AG10803 (cell line): ENCODE measurements around the gene RNF213.

ENCODE experiments used
- DNase-seq: peaks from one replicate; pipeline ENCODE4 v3.0.0; 2010; ENCODE audit warnings: low read depth
- H3K4me3 ChIP-seq: 2 replicates; pipeline ENCODE4 v1.5.1; 2011; ENCODE audit warnings: mild to moderate bottlenecking, low read length, control low read depth
- TF ChIP-seq, protein P1 (sequence below): conservative IDR thresholded peaks from 2 replicates; pipeline ENCODE4 v1.5.1; 2011; ENCODE audit warnings: mild to moderate bottlenecking, low read length, control low read depth, inconsistent platforms

Gene RNF213

GRCh38 chr17:80424878-80425765, 164.5 kb downstream of the RNF213 start:
- DNase-seq = no peak
- H3K4me3 ChIP-seq = no peak overlapping the region
- TF ChIP-seq, protein P1, sequence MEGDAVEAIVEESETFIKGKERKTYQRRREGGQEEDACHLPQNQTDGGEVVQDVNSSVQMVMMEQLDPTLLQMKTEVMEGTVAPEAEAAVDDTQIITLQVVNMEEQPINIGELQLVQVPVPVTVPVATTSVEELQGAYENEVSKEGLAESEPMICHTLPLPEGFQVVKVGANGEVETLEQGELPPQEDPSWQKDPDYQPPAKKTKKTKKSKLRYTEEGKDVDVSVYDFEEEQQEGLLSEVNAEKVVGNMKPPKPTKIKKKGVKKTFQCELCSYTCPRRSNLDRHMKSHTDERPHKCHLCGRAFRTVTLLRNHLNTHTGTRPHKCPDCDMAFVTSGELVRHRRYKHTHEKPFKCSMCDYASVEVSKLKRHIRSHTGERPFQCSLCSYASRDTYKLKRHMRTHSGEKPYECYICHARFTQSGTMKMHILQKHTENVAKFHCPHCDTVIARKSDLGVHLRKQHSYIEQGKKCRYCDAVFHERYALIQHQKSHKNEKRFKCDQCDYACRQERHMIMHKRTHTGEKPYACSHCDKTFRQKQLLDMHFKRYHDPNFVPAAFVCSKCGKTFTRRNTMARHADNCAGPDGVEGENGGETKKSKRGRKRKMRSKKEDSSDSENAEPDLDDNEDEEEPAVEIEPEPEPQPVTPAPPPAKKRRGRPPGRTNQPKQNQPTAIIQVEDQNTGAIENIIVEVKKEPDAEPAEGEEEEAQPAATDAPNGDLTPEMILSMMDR = no peak

GRCh38 chr17:80425835-80426426, 165.3 kb downstream of the RNF213 start:
- TF ChIP-seq, protein P1 = no peak
- H3K4me3 ChIP-seq = no peak overlapping the region
- DNase-seq = no peak

DNA sequence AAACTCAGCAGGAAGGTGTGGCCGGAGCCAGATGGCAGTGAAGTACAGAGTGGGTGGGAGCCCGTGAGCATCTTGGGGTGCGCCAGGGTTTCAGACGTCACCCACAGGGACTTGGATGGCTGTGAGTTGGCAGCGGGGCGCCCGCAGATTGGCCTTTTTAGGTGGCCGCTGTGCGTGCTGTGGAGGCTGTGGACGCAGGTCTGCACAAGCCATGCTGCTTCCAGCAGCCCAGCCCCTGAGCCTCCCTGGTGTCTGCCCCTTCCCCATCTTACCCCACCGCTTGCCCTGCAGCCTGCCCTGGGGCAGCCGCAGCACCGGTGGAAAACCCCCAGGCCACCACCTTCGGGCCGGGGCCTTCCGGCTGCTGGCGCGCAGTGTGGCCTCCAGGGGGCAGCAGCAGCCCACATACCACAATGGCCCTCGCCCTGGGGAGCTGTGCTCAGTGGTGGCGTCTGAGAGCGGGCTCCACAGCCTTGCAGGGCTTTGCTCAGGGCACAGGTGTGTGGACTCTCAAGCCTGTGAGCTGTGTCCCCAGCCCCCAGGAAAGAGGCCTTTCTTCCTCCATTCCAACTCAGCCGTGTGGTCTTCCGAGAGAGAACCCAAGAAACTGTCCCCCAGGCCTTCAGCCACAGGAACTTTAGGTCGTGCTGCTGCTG, 166.1 kb downstream of the RNF213 start:
- TF ChIP-seq, protein P1 = peak; percentile 78
- H3K4me3 ChIP-seq = no peak overlapping the region
- peak; percentile 48 for DNase-seq

DNA sequence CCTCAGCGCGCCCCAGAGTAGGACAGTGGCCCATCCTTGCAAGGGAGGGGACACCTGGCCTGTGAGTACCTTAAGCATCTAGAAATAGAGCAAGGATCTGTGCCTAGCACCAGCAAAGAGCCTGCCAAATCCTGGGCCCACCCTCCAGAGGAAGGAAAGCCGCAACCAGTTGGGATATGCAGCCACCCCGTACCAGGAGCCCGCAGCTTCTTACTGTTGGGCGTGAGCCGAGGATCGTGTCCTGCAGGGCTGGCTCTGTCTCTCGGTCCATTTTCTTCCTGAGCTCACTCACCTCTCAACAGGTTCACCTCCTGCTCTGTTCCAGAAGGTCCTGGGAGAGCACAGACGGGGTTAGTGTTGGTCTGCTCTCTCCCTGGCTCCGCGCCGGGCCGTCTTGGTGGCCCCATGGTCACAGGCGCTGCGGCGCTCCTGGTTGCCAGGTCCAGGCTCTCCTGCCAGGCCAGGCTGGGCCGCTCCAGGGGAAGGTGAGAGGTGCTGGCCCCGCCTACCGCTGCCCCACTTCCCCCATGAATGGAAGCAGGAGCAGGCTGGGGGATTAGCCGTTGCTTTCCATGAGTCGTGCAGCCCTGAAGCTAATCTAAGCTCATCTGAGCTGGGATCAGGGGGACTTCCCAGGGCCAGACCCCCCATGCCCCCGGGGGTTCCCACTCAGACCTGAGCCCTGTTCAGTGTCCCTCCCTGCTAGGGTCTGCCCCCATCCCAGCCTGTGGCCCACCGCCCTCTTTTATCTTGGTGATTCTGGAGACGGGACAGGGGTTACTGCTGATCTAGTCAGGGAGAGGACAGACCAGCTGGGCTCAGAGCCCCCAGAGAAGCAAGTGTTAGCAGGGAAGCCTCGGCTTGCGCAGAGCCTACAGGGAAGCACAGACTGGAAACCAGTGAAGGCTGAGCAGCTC, 167.0 kb downstream of the RNF213 start:
- TF ChIP-seq, protein P1 = no peak
- no peak overlapping the region for H3K4me3 ChIP-seq
- DNase-seq = no peak

- TF ChIP-seq, protein P1 = no peak
- DNase-seq = no peak
- H3K4me3 ChIP-seq = no peak overlapping the region
Measured at GRCh38 chr17:80428363-80428762, 167.7 kb downstream of the RNF213 start.

GRCh38 chr17:80428796-80429195, 168.1 kb downstream of the RNF213 start:
- no peak overlapping the region for H3K4me3 ChIP-seq
- TF ChIP-seq, protein P1 = no peak
- DNase-seq = no peak
